ENCODE data around the gene PHF3. TPM values are rescaled to one million over a fixed set of nuclear protein-coding genes. Genes with fewer than 3 reads are reported as not detected.

The PHF3 gene
- total RNA-seq, 1 donor from 2014 or later = 50.6 TPM

- H3K27ac Mint-ChIP-seq = peak overlapping the region; percentile 96
- no peaks in the 10 kb centered on the region for H3K9me3 Mint-ChIP-seq
- H3K4me1 Mint-ChIP-seq (ENCODE audit: unreplicated experiment) = peaks cover 37% of the 10 kb centered on the region
- TF ChIP-seq CTCF (conservative IDR thresholded peaks at IDR 0.05) = no peak
- DNase-seq (ENCODE audit: extremely low spot score, unreplicated experiment) = no peak
- no peaks in the 10 kb centered on the region for H3K27me3 Mint-ChIP-seq
- H3K36me3 Mint-ChIP-seq = no peaks in the 10 kb centered on the region
- H3K4me3 Mint-ChIP-seq = peak overlapping the region; percentile 100
These were observed 968 bp downstream of the PHF3 start for GRCh38 chr6:63636518-63637021.

- no peak for DNase-seq (ENCODE audit: extremely low spot score, unreplicated experiment)
- H3K9me3 Mint-ChIP-seq = no peaks in the 10 kb centered on the region
- no peaks in the 10 kb centered on the region for H3K27me3 Mint-ChIP-seq
- no peaks in the 10 kb centered on the region for H3K36me3 Mint-ChIP-seq
- peak; percentile 32 for TF ChIP-seq CTCF (conservative IDR thresholded peaks at IDR 0.05)
- H3K4me1 Mint-ChIP-seq (ENCODE audit: unreplicated experiment) = peaks cover 37% of the 10 kb centered on the region
- H3K4me3 Mint-ChIP-seq = peak overlapping the region; percentile 100
- peak overlapping the region; percentile 96 for H3K27ac Mint-ChIP-seq
These were observed 2.4 kb downstream of the PHF3 start for GRCh38 chr6:63637865-63638445.

GRCh38 chr6:63640062-63640461 is 4.5 kb downstream of the PHF3 start:
- DNase-seq (ENCODE audit: extremely low spot score, unreplicated experiment) = no peak
- Mint-ChIP-seq H3K9me3 (no peaks in the 10 kb centered on the region), H3K36me3 (no peaks in the 10 kb centered on the region), H3K4me1 (ENCODE audit: unreplicated experiment) (peaks cover 37% of the 10 kb centered on the region), H3K4me3 (no peak overlapping the region), H3K27me3 (no peaks in the 10 kb centered on the region), H3K27ac (peak overlapping the region; percentile 3)
- TF ChIP-seq CTCF (conservative IDR thresholded peaks at IDR 0.05) = no peak

GRCh38 chr6:63643862-63644261 is 8.3 kb downstream of the PHF3 start:
- no peak for DNase-seq (ENCODE audit: extremely low spot score, unreplicated experiment)
- peaks cover 29% of the 10 kb centered on the region for H3K4me1 Mint-ChIP-seq (ENCODE audit: unreplicated experiment)
- H3K27me3 Mint-ChIP-seq = no peaks in the 10 kb centered on the region
- H3K36me3 Mint-ChIP-seq = no peaks in the 10 kb centered on the region
- H3K4me3 Mint-ChIP-seq = no peak overlapping the region
- no peak for TF ChIP-seq CTCF (conservative IDR thresholded peaks at IDR 0.05)
- H3K9me3 Mint-ChIP-seq = no peaks in the 10 kb centered on the region
- H3K27ac Mint-ChIP-seq = no peak overlapping the region

- Mint-ChIP-seq H3K27ac (no peak overlapping the region), H3K4me1 (ENCODE audit: unreplicated experiment) (peaks cover 23% of the 10 kb centered on the region), H3K36me3 (no peaks in the 10 kb centered on the region), H3K27me3 (no peaks in the 10 kb centered on the region), H3K9me3 (no peaks in the 10 kb centered on the region), H3K4me3 (no peak overlapping the region)
- TF ChIP-seq CTCF (conservative IDR thresholded peaks at IDR 0.05) = no peak
- no peak for DNase-seq (ENCODE audit: extremely low spot score, unreplicated experiment)
These were observed 9.2 kb downstream of the PHF3 start for GRCh38 chr6:63644668-63645326.
